Activated B cell treated with CpG ODN at 0.5 μM for 24 hours (primary cell): ENCODE measurements around the gene EXTL1. TPM values are rescaled to one million over a fixed set of nuclear protein-coding genes. Genes with fewer than 3 reads are reported as not detected.

ENCODE experiments used
- ATAC-seq: fragments of 200-7000 bp; cut with Tn5 transposase; one replicate; pipeline ENCODE4 v1.10.0; 2021; ENCODE audit warnings: low read depth, mild to moderate bottlenecking, moderate library complexity
- CTCF ChIA-PET: fragments of 350-600 bp; sonication (Branson Sonifier 250); formaldehyde crosslinking; loops from one replicate; lab custom pipeline; 2021; ENCODE audit warnings: antibody characterized with exemption; lab: Charles Lee
- POLR2A ChIA-PET: fragments of 350-600 bp; sonication (Branson Sonifier 250); formaldehyde crosslinking; loops from one replicate; lab custom pipeline; 2021; ENCODE audit warnings: antibody characterized with exemption; lab: Charles Lee
- DNase-seq: peaks from one replicate; pipeline ENCODE4 v3.0.0; 2022
- H3K27ac Mint-ChIP-seq: one replicate; pipeline ENCODE4 v1.8.0; 2020; ENCODE audit warnings: mixed read lengths
- H3K27me3 Mint-ChIP-seq: one replicate; pipeline ENCODE4 v1.8.0; 2021; ENCODE audit warnings: mixed read lengths
- H3K36me3 Mint-ChIP-seq: one replicate; pipeline ENCODE4 v1.8.0; 2021; ENCODE audit warnings: low read depth, mixed read lengths
- H3K4me1 Mint-ChIP-seq: one replicate; pipeline ENCODE4 v1.8.0; 2021; ENCODE audit warnings: mixed read lengths
- H3K4me3 Mint-ChIP-seq: one replicate; pipeline ENCODE4 v1.8.0; 2020; ENCODE audit warnings: mild to moderate bottlenecking, mixed read lengths
- H3K9me3 Mint-ChIP-seq: one replicate; pipeline ENCODE4 v1.8.0; 2020; ENCODE audit warnings: mixed read lengths
- CTCF ChIP-seq: fragments of 200-600 bp; IDR thresholded peaks from one replicate; pipeline ENCODE4 v1.8.0; 2022; ENCODE audit warnings: antibody characterized with exemption, mild to moderate bottlenecking
- intact Hi-C: fragments of 100-400 bp; cut with micrococcal nuclease; formaldehyde crosslinking; loops from one replicate; pipeline ENCODE4 v1.15.1; 2024
- total RNA-seq: library from RNA; stranded (reverse); gene quantifications from 2 replicates; pipeline ENCODE4 v1.2.3, GENCODE V29; 2022

EXTL1 gene
- total RNA-seq, 1 donor from 2014 or later, result not detected

DNA sequence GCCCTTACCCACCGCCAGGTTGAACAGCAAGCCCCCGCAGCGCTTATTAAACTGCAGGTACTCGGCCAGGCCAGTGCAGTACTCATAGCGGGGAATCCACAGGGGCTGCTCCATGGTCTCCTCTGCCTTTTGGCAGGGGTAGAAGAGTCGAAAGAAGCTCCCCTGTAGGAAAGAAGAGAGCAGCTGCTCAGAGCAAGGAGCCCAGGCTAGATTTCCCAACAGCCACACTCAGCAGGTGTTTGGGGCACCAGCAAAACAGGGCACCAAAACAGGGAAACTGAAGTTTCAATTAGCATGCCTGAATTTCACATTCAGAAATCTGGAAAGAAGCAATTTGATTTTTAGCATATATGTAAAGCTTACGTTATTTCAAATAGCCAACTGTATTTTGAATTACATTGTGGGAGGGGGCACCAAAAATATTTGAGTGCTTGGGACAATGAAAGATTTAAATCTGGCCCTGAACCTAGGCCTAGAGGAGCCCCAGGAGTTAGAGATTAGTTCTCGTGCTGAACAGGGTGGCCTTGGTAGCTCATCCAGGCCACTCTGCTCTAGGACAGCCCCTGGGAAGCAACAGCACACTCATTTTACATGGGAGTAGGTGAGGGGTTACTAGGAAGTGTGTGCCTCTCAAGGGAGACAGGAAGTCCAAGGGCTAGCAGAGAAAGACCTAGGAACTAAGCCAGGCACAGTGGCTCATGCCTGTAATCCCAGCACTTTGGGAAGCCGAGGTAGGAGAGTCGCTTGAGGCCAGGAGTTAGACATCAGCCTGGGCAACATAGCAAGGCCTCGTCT, 31.9 kb upstream of the EXTL1 start:
- intact Hi-C loops, result no loop called here
- no peak for ATAC-seq
- H3K27me3 Mint-ChIP-seq, result no peaks in the 10 kb centered on the region
- no peak overlapping the region for H3K4me3 Mint-ChIP-seq
- DNase-seq, result no peak
- POLR2A ChIA-PET, result interaction anchor here (1.3 kb wide), 1 partner anchor 8 kb away, joined by 5 read pairs; the partner anchor contains the start of gene PAFAH2
- H3K4me1 Mint-ChIP-seq, result peaks cover 4% of the 10 kb centered on the region
- TF ChIP-seq CTCF, result no peak
- H3K36me3 Mint-ChIP-seq, result peaks cover 35% of the 10 kb centered on the region
- CTCF ChIA-PET, result interaction anchor here (1.0 kb wide), 2 partner anchors 13 to 94 kb away, joined by 3 read pairs; no protein-coding TSS in a partner anchor
- H3K27ac Mint-ChIP-seq, result no peak overlapping the region
- no peaks in the 10 kb centered on the region for H3K9me3 Mint-ChIP-seq

DNA sequence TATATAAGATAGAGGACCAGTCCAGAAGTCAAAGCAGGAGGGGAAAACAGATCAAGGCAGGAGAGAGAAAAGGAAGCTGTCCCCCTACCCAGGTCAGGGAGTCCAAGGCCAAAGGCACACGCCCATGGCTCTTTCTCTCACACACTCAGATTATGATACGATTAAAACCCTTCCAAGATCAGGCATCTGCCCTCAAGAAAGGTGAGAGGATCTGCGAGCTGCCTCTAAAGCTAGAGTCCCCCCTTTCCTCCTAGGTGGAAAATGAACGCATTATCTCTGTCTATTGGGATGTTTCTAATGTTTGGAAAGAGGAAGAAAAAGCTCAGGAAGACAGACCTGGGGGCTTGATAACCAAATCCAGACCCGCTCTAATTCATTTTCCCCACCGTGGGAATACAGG, 31.3 kb upstream of the EXTL1 start:
- peaks cover 34% of the 10 kb centered on the region for H3K36me3 Mint-ChIP-seq
- ATAC-seq (no peak), DNase-seq (no peak)
- POLR2A ChIA-PET, result no interaction called here
- intact Hi-C loops, result no loop called here
- H3K27me3 Mint-ChIP-seq, result no peaks in the 10 kb centered on the region
- CTCF ChIA-PET, result interaction anchor here (1.0 kb wide), 1 partner anchor 14 kb away, joined by 3 read pairs; no protein-coding TSS in a partner anchor
- no peaks in the 10 kb centered on the region for H3K9me3 Mint-ChIP-seq
- H3K4me1 Mint-ChIP-seq, result peaks cover 4% of the 10 kb centered on the region
- no peak overlapping the region for H3K27ac Mint-ChIP-seq
- H3K4me3 Mint-ChIP-seq, result no peak overlapping the region
- no peak for TF ChIP-seq CTCF

- ChIA-PET CTCF (interaction anchor here (0.5 kb wide), 1 partner anchor 1291 kb away, joined by 3 read pairs; no protein-coding TSS in a partner anchor), POLR2A (no interaction called here)
- no peak overlapping the region for H3K27ac Mint-ChIP-seq
- peaks cover 4% of the 10 kb centered on the region for H3K4me1 Mint-ChIP-seq
- TF ChIP-seq CTCF, result no peak
- intact Hi-C loops, result no loop called here
- H3K4me3 Mint-ChIP-seq, result no peak overlapping the region
- DNase-seq, result no peak
- no peaks in the 10 kb centered on the region for H3K27me3 Mint-ChIP-seq
- ATAC-seq, result no peak
- peaks cover 29% of the 10 kb centered on the region for H3K36me3 Mint-ChIP-seq
- no peaks in the 10 kb centered on the region for H3K9me3 Mint-ChIP-seq
Measured at GRCh38 chr1:25990702-25991395, 30.7 kb upstream of the EXTL1 start.

- CTCF ChIA-PET, result no interaction called here
- no peak for TF ChIP-seq CTCF
- H3K4me3 Mint-ChIP-seq, result no peak overlapping the region
- intact Hi-C loops, result no loop called here
- H3K27ac Mint-ChIP-seq, result no peak overlapping the region
- peaks cover 8% of the 10 kb centered on the region for H3K4me1 Mint-ChIP-seq
- POLR2A ChIA-PET, result no interaction called here
- no peaks in the 10 kb centered on the region for H3K9me3 Mint-ChIP-seq
- H3K27me3 Mint-ChIP-seq, result no peaks in the 10 kb centered on the region
- ATAC-seq (no peak), DNase-seq (no peak)
- peaks cover 24% of the 10 kb centered on the region for H3K36me3 Mint-ChIP-seq
Measured at GRCh38 chr1:25991937-25992688, 29.5 kb upstream of the EXTL1 start.
